GM19452 (cell line): Measurements from ENCODE around the gene ZNF597.

ENCODE experiments used
- ATAC-seq: cut with Tn5 transposase; IDR thresholded peaks from one replicate; pipeline ENCODE4 v1.9.1; 2021; ENCODE audit not compliant: unreplicated experiment

ZNF597 gene

GRCh38 chr16:3443108-3444031 is at the start of gene ZNF597, which contains the start of gene NAA60:
ZNF597 (minus strand) TSS chr16:3443504; CDS start chr16:3443153, 351 bp downstream.
NAA60 (plus strand) TSS chr16:3443680; CDS start chr16:3476228, 32,548 bp downstream.
- peak; percentile 96 for ATAC-seq

DNA sequence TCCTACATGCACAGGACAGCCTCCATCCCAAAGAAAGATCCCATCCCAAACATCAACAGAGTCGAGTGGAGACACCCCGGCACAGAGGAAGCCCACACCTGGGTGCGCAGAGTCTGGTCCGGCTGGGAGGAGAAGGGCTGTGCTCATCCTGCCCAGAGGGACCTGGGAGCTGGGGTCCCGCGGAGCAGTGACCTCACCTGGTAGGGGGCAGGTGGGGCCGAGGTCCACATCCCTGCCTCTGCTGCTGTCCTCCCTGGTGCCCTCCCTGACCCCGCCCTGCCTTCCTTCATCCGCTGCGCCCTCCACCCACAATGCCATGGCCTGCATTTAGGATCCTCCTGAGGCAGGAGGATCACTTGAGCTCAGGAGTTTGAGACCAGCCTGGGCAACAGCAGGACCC is 49.1 kb upstream of the ZNF597 start:
- ATAC-seq: no peak

- no peak for ATAC-seq
These were observed 47.8 kb upstream of the ZNF597 start for GRCh38 chr16:3490911-3491629.

GRCh38 chr16:3488801-3489200 is 45.5 kb upstream of the ZNF597 start:
- no peak for ATAC-seq

DNA sequence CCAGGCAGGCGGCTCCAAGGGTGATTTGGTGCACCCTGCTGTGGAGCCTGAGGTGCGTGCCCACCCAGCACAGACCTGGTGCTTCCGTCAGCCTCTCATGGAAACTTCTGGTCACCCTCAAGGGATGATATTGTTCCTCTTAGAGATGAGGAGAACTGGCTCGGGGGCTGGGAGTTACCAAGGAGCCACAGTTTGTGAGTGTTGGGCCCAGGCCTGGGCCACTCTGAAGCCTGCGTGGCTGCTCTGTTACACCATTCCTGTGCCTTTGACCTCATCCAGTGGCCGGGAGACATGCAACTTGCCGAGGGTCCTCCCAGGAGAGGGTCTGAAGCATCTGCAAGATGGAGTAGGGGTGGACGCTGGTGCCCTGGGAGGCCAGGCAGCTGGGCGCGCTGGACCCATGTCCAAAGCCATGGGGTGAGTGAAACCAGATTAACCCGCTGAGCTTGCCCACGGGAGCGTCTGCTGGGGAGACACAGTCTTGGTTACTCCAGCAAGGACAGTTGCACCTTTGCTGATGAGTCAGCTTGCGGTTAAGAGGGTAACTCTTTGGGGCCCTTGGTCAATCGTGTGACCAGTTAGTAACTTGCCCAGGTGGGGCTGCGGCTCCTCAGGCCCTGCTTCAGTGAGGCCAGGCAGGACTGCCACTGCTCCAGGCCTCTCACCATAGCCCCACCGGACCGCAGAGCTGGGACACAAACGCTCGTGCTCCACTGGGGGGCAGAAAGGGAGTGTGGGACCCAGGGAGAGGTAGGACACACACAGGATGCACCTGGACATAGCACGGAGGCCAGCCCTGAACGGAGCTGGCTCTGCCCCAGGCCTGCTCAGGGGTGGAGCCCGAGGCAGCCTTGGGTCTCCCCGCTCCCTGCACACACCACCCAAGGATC is 44.5 kb upstream of the ZNF597 start:
- ATAC-seq: no peak

DNA sequence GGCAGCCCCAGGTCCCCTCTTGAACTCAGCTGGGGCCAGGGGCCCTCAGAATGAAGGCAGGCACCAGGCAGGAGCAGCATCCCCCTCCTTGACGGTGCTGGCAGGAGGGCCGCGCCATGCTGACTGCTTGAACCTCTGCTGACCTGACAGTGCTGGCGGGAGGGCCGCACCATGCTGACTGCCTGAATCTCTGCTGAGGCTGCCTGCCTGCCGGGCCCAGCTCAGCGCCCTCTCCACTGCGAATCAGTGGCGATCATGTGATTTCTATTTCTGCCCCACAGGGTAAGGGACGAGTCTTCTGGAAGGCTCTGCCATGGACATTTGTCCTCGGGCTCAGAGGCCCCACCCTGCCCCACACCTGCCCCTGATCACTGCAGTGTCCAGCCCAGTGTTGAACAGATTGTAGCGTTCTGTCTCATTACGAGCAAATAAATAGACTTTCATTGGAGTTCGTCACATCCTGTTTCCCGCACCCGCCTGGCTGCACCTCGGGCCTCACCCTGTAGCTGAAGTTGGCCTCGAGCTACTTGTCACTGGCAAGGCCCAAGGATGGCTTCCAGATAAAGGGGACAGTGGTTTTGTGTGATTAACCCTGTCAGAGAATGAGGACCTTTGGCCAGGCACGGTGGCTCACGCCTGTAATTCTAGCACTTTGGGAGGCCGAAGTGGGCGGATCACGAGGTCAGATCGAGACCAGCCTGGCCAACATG is 43.4 kb upstream of the ZNF597 start:
- ATAC-seq: no peak

- ATAC-seq: no peak
These were observed 42.7 kb upstream of the ZNF597 start for GRCh38 chr16:3485821-3486505.

DNA sequence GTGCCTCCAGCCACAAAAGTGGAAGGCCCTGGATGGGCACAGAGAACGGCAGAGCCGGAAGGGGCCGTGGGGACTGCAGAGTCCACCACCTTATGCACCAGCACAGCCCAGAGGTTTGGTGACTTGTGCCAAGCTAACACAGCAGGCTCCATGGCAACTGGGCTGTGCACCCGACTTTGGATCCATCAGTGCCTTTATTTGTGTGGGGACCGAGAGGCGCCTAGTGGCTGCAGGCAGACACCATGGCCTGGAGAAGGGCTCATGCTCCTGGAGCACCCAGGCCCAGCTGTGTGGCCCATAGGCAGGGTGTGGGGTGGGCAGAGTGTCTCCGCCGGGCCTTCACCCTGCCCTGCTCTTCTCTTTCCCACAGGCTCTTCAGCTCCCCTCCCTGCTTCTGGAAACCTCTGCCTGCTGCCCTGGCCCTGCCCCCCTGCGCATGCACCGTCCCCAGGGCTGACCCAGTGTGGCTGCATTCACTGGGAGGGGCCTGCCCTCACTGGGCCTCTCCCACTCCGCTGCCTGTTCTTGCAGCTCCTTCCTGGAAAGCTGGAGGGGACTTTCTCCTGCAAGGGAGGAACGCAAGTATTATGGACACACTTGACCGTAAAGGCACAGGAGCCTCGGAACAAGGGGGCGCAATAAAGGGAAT is 41.9 kb upstream of the ZNF597 start:
- no peak for ATAC-seq

- ATAC-seq: no peak
These were observed 41.2 kb upstream of the ZNF597 start for GRCh38 chr16:3484318-3485096.

GRCh38 chr16:3482659-3483241 is 39.4 kb upstream of the ZNF597 start:
- ATAC-seq: no peak

GRCh38 chr16:3481696-3482658 is 38.7 kb upstream of the ZNF597 start:
- ATAC-seq: no peak

DNA sequence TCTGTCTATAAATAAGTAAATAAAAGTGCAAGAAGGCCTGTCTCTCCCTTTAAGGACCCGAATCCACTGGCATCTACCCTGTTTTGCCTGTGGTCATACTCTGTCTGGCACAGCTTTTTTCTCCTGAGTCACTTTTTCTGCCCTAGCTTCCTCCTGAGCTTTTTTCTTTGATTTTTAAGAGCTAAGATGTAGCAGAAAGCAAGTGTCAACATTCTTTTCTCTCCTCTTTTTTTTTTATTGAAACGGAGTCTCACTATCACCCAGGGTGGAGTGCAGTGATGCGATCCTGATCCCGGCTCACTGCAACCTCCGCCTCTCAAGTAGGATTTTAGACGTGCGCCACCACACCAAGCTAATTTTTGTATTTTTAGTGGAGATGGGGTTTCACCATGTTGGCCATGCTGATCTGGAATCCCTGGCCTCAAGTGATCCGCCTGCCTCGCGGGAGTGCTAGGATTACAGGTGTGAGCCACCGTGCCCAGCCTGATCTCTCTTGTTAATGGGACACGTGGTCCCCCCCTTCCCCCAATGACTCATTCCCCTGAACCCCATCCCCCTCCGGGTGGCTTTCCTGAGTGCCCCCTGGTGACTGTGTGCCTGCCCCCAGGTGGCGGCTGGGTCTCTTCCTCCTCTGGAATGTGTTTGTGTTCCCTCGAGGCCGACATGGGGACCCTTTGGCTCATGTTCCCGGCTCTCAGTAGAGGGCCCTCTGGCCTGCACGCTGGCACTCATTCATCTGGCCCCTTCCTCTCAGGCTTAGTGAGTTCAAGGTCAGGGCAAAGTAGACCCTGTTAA is 37.8 kb upstream of the ZNF597 start:
- no peak for ATAC-seq

DNA sequence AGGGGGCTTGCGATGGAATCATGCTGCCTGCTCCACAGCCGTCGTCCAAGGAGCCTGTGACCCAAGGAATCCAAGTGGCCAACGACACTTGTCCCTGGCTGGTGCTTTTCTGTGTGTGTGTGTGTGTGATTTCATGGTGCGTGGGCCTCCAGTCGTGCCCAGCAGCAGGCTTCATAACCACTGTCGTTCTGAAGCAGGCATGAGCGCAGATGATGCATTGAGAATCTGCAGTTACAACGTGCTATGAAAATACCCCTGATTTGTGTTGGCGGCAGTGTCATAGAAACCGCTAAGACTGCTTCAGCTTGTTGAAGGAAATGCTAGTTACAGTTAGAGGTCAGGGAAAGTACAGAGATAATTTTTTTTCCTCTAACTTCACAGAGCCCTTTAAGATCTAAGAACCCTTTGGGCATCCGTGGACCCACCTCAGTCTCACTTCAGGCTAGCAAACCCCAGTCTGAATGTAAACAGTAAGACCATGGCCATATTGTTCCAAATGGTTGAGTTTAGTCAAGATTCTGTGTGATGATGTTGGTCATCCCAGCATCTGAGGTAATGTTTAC is 36.4 kb upstream of the ZNF597 start:
- no peak for ATAC-seq

- ATAC-seq: no peak
These were observed 35.1 kb upstream of the ZNF597 start for GRCh38 chr16:3478242-3478925.

DNA sequence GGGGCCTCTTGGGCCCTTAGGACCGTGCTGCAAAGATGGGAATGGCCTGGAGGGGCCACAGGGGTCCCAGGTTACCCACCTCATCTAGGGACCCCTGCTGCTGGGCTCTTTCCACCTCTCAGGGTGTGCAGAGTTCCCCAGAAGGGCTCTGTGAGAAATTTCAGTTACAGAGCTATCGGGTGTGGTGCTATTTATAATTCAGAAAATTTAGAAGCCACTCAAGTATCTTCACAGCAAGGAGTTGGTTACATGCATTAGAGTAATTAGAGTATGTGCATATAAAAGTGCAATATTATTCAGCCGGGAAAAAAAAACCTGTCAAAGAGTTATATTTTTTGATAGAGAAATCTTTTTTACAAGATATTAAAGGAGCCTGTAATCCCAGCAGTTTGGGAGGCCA is 33.1 kb upstream of the ZNF597 start:
- ATAC-seq: no peak
